Hepatocyte (in vitro differentiated cells): Measurements from ENCODE around the gene USP24.

ENCODE experiments used
- CTCF ChIP-seq: fragments of 200-600 bp; sonication (generic); IDR thresholded peaks from 2 replicates; pipeline ENCODE4 v1.5.1; 2016; ENCODE audit warnings: antibody characterized with exemption, mild to moderate bottlenecking; ENCODE audit not compliant: poor library complexity
- EZH2phosphoT487 ChIP-seq: fragments of 200-600 bp; sonication (generic); IDR thresholded peaks from one replicate; pipeline ENCODE4 v1.6.1; 2018; ENCODE audit warnings: antibody characterized with exemption, mild to moderate bottlenecking, low read depth, moderate library complexity; ENCODE audit not compliant: unreplicated experiment, severe bottlenecking

GRCh38 chr1:55211863-55212262 is 3.3 kb downstream of the USP24 start:
- TF ChIP-seq EZH2phosphoT487 = no peak
- no peak for TF ChIP-seq CTCF
